HEK293 (cell line): ENCODE data around the gene NUSAP1.

Experiments
- CTCF ChIA-PET: fragments of 350-600 bp; formaldehyde crosslinking; extraction: SDS; loops from one replicate; lab custom pipeline; 2021; ENCODE audit warnings: antibody characterized with exemption; lab: Yijun Ruan, JAX
- POLR2A ChIA-PET: fragments of 300-600 bp; formaldehyde crosslinking; extraction: SDS; loops from one replicate; lab custom pipeline; 2020; ENCODE audit warnings: antibody characterized with exemption, inconsistent platforms; lab: Yijun Ruan, JAX
- H3K27ac ChIP-seq: fragments of 200-500 bp; sonication (Bioruptor generic); 2 replicates; pipeline ENCODE4 v1.5.1; 2014; ENCODE audit warnings: low read depth, low read length, control low read depth, inconsistent platforms; ENCODE audit errors: extremely low read depth
- H3K36me3 ChIP-seq, 2 experiments: fragments of 200-500 bp in 1 of 2; sonication (Bioruptor generic) in 1 of 2; 1 replicate in 1 of 2; 2 replicates in 1 of 2; pipeline ENCODE4 v1.5.1; 2014 to 2017; ENCODE audit warnings: inconsistent platforms in 2 of 2, low read length in 2 of 2; ENCODE audit not compliant: control insufficient read depth in 2 of 2, insufficient read depth in 1 of 2
- H3K4me1 ChIP-seq: fragments of 200-500 bp; sonication (Bioruptor generic); 2 replicates; pipeline ENCODE4 v1.5.1; 2014; ENCODE audit warnings: mild to moderate bottlenecking, low read length, inconsistent platforms; ENCODE audit not compliant: control insufficient read depth, insufficient read depth
- H3K4me3 ChIP-seq: 2 replicates; pipeline ENCODE4 v1.5.1; 2011; ENCODE audit warnings: low read depth, mild to moderate bottlenecking, control low read depth, low read length, moderate library complexity
- H3K9me3 ChIP-seq: fragments of 200-500 bp; sonication (Bioruptor generic); 2 replicates; pipeline ENCODE4 v1.5.1; 2014; ENCODE audit warnings: low read depth, low read length, inconsistent platforms; ENCODE audit not compliant: control insufficient read depth, insufficient read depth
- EGR2 ChIP-seq: fragments of 450-650 bp; formaldehyde crosslinking; IDR thresholded peaks from 2 replicates; pipeline ENCODE4 v1.5.1; 2016; ENCODE audit warnings: low read depth, missing biosample characterization, missing genetic modification characterization
- HOXD13 ChIP-seq: sonication (generic); formaldehyde crosslinking; IDR thresholded peaks from 2 replicates; pipeline ENCODE4 v1.8.0; 2022; ENCODE audit warnings: missing genetic modification reagents, borderline replicate concordance
- KLF16 ChIP-seq: fragments of 450-650 bp; formaldehyde crosslinking; IDR thresholded peaks from 2 replicates; pipeline ENCODE4 v1.5.1; 2017; ENCODE audit warnings: missing biosample characterization, missing genetic modification characterization
- KLF9 ChIP-seq: fragments of 450-650 bp; formaldehyde crosslinking; IDR thresholded peaks from 2 replicates; pipeline ENCODE4 v1.5.1; 2016; ENCODE audit warnings: missing biosample characterization, missing genetic modification characterization, low read depth
- MYNN ChIP-seq: fragments of 450-650 bp; formaldehyde crosslinking; IDR thresholded peaks from 2 replicates; pipeline ENCODE4 v1.5.1; 2016; ENCODE audit warnings: missing biosample characterization, missing genetic modification characterization, borderline replicate concordance
- SP2 ChIP-seq: fragments of 450-650 bp; formaldehyde crosslinking; IDR thresholded peaks from 2 replicates; pipeline ENCODE4 v1.5.1; 2016; ENCODE audit warnings: missing biosample characterization, missing genetic modification characterization
- SP3 ChIP-seq: fragments of 450-650 bp; formaldehyde crosslinking; IDR thresholded peaks from 2 replicates; pipeline ENCODE4 v1.5.1; 2016; ENCODE audit warnings: missing biosample characterization, missing genetic modification characterization
- ZBTB17 ChIP-seq: fragments of 450-650 bp; formaldehyde crosslinking; IDR thresholded peaks from 2 replicates; pipeline ENCODE4 v1.5.1; 2016; ENCODE audit warnings: missing biosample characterization, missing genetic modification characterization
- ZBTB48 ChIP-seq: fragments of 450-650 bp; formaldehyde crosslinking; IDR thresholded peaks from 2 replicates; pipeline ENCODE4 v1.5.1; 2016; ENCODE audit warnings: missing biosample characterization, missing genetic modification characterization
- ZEB2 ChIP-seq: fragments of 450-650 bp; formaldehyde crosslinking; IDR thresholded peaks from 2 replicates; pipeline ENCODE4 v1.5.1; 2016; ENCODE audit warnings: missing biosample characterization, missing genetic modification characterization
- ZFHX2 ChIP-seq: fragments of 450-650 bp; formaldehyde crosslinking; conservative IDR thresholded peaks from 2 replicates; pipeline ENCODE4 v1.5.1; 2016; ENCODE audit warnings: missing biosample characterization, missing genetic modification characterization
- ZFP69B ChIP-seq: fragments of 450-650 bp; formaldehyde crosslinking; IDR thresholded peaks from 2 replicates; pipeline ENCODE4 v1.5.1; 2016; ENCODE audit warnings: missing biosample characterization, missing genetic modification characterization
- ZNF112 ChIP-seq: fragments of 450-650 bp; formaldehyde crosslinking; IDR thresholded peaks from 2 replicates; pipeline ENCODE4 v1.5.0; 2017; ENCODE audit warnings: missing biosample characterization, missing genetic modification characterization
- ZNF146 ChIP-seq: fragments of 450-650 bp; formaldehyde crosslinking; IDR thresholded peaks from 2 replicates; pipeline ENCODE4 v1.5.1; 2016; ENCODE audit warnings: missing biosample characterization, missing genetic modification characterization
- ZNF202 ChIP-seq: fragments of 450-650 bp; formaldehyde crosslinking; IDR thresholded peaks from 2 replicates; pipeline ENCODE4 v1.5.1; 2016; ENCODE audit warnings: missing biosample characterization, missing genetic modification characterization, borderline replicate concordance
- ZNF335 ChIP-seq: fragments of 450-650 bp; formaldehyde crosslinking; conservative IDR thresholded peaks from 2 replicates; pipeline ENCODE4 v1.5.1; 2016; ENCODE audit warnings: missing biosample characterization, missing genetic modification characterization
- ZNF600 ChIP-seq: fragments of 450-650 bp; formaldehyde crosslinking; IDR thresholded peaks from 2 replicates; pipeline ENCODE4 v1.5.1; 2016; ENCODE audit warnings: missing biosample characterization, missing genetic modification characterization
- TF ChIP-seq, protein P1 (sequence below): fragments of 450-650 bp; formaldehyde crosslinking; IDR thresholded peaks from 2 replicates; pipeline ENCODE4; 2016; ENCODE audit warnings: missing biosample characterization, missing genetic modification characterization
- TF ChIP-seq, protein P2 (sequence below): fragments of 450-650 bp; formaldehyde crosslinking; IDR thresholded peaks from 2 replicates; pipeline ENCODE4 v1.5.1; 2016; ENCODE audit warnings: missing biosample characterization, missing genetic modification characterization
- TF ChIP-seq, protein P3 (sequence below): fragments of 450-650 bp; formaldehyde crosslinking; IDR thresholded peaks from 2 replicates; pipeline ENCODE4 v1.5.1; 2016; ENCODE audit warnings: missing biosample characterization, missing genetic modification characterization
- TF ChIP-seq, protein P4 (sequence below): fragments of 450-650 bp; formaldehyde crosslinking; optimal IDR thresholded peaks from 2 replicates; pipeline ENCODE3; 2016; ENCODE audit warnings: missing biosample characterization, mild to moderate bottlenecking, missing genetic modification characterization
- TF ChIP-seq, protein P5 (sequence below): fragments of 450-650 bp; formaldehyde crosslinking; IDR thresholded peaks from 2 replicates; pipeline ENCODE4 v1.5.1; 2016; ENCODE audit warnings: missing biosample characterization, missing genetic modification characterization
- TF ChIP-seq, protein P6 (sequence below): fragments of 450-650 bp; formaldehyde crosslinking; IDR thresholded peaks from 2 replicates; pipeline ENCODE4 v1.5.1; 2016; ENCODE audit warnings: missing biosample characterization, missing genetic modification characterization, borderline replicate concordance

NUSAP1 gene

DNA sequence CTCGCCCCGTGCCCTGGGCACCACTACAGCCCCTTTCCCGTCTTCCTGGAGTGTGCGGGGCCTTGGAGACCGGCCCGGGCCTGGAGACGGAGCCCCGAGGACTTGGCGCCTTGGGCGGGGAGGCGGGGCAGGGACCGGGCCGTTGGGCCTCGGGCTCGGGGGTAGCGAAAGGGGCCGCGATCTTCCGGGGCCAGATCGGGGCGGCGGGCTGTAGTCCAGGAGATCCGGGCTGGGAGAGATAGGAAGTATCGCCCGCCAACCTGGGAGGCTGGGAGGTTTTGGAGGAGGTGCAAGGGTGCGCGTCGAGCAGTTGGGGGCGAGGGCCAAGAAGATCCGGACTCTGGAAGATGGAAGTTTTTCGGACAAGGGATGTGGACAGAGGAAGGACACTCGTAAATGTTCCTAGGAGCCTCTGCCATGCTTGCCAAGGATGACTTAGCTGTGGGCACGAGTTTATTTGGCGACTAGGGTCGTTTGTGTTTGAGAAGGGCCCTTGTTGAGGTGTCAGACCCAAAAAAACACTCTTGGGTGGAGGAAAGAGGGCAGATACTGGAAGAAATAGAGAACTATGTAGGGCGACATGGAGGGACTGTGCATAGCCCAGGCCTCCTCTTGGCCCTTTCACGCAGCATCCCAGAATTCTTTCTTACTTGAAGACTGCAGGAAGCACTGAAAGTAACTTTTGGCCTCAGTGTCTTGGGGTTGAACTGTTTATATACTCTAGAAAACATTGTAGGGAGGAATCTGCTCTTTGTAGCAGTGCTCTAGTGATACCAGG lies 84.9 kb downstream of the NUSAP1 start:
- Histone ChIP-seq H3K36me3 (no peaks in the 10 kb centered on the region; a peak in 1 of 3 replicates), H3K9me3 (no peaks in the 10 kb centered on the region), H3K4me1 (0 out of 2 replicates have a peak, but pooled peaks cover 4% of the 10 kb centered on the region), H3K4me3 (peak overlapping the region; percentile 88), H3K27ac (peak overlapping the region; percentile 78)
- CTCF ChIA-PET = interaction anchor here (0.6 kb wide), 1 partner anchor 16 kb away, joined by 3 read pairs; no protein-coding TSS in a partner anchor
- POLR2A ChIA-PET = interaction anchor here (0.8 to 1.0 kb wide), 2 partner anchors 10 to 16 kb away, joined by 3 read pairs; no protein-coding TSS in a partner anchor
- TF ChIP-seq ZFP69B = 0 out of 2 replicates have a peak, but pooled peaks have one; percentile 6
- TF ChIP-seq ZFHX2 (tag by site-specific recombination) = no peak
- 0 out of 2 replicates have a peak, but pooled peaks have one; percentile 41 for TF ChIP-seq ZNF335 (tag by site-specific recombination)
- no peak for TF ChIP-seq ZNF112
- TF ChIP-seq, protein P1, sequence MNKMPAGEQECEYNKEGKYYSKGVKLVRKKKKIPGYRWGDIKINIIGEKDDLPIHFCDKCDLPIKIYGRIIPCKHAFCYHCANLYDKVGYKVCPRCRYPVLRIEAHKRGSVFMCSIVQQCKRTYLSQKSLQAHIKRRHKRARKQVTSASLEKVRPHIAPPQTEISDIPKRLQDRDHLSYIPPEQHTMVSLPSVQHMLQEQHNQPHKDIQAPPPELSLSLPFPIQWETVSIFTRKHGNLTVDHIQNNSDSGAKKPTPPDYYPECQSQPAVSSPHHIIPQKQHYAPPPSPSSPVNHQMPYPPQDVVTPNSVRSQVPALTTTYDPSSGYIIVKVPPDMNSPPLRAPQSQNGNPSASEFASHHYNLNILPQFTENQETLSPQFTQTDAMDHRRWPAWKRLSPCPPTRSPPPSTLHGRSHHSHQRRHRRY (tag by site-specific recombination) = no peak
- TF ChIP-seq, protein P2, sequence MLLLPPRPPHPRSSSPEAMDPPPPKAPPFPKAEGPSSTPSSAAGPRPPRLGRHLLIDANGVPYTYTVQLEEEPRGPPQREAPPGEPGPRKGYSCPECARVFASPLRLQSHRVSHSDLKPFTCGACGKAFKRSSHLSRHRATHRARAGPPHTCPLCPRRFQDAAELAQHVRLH (tag by site-specific recombination) = no peak
- TF ChIP-seq, protein P3, sequence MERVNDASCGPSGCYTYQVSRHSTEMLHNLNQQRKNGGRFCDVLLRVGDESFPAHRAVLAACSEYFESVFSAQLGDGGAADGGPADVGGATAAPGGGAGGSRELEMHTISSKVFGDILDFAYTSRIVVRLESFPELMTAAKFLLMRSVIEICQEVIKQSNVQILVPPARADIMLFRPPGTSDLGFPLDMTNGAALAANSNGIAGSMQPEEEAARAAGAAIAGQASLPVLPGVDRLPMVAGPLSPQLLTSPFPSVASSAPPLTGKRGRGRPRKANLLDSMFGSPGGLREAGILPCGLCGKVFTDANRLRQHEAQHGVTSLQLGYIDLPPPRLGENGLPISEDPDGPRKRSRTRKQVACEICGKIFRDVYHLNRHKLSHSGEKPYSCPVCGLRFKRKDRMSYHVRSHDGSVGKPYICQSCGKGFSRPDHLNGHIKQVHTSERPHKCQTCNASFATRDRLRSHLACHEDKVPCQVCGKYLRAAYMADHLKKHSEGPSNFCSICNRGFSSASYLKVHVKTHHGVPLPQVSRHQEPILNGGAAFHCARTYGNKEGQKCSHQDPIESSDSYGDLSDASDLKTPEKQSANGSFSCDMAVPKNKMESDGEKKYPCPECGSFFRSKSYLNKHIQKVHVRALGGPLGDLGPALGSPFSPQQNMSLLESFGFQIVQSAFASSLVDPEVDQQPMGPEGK (tag by site-specific recombination) = peak; percentile 58
- TF ChIP-seq ZNF202 (tag by site-specific recombination) = no peak
- TF ChIP-seq, protein P4, sequence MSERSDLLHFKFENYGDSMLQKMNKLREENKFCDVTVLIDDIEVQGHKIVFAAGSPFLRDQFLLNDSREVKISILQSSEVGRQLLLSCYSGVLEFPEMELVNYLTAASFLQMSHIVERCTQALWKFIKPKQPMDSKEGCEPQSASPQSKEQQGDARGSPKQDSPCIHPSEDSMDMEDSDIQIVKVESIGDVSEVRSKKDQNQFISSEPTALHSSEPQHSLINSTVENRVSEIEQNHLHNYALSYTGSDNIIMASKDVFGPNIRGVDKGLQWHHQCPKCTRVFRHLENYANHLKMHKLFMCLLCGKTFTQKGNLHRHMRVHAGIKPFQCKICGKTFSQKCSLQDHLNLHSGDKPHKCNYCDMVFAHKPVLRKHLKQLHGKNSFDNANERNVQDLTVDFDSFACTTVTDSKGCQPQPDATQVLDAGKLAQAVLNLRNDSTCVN = peak; percentile 58
- TF ChIP-seq ZBTB17 (tag by site-specific recombination) = peak; percentile 61
- TF ChIP-seq, protein P5, sequence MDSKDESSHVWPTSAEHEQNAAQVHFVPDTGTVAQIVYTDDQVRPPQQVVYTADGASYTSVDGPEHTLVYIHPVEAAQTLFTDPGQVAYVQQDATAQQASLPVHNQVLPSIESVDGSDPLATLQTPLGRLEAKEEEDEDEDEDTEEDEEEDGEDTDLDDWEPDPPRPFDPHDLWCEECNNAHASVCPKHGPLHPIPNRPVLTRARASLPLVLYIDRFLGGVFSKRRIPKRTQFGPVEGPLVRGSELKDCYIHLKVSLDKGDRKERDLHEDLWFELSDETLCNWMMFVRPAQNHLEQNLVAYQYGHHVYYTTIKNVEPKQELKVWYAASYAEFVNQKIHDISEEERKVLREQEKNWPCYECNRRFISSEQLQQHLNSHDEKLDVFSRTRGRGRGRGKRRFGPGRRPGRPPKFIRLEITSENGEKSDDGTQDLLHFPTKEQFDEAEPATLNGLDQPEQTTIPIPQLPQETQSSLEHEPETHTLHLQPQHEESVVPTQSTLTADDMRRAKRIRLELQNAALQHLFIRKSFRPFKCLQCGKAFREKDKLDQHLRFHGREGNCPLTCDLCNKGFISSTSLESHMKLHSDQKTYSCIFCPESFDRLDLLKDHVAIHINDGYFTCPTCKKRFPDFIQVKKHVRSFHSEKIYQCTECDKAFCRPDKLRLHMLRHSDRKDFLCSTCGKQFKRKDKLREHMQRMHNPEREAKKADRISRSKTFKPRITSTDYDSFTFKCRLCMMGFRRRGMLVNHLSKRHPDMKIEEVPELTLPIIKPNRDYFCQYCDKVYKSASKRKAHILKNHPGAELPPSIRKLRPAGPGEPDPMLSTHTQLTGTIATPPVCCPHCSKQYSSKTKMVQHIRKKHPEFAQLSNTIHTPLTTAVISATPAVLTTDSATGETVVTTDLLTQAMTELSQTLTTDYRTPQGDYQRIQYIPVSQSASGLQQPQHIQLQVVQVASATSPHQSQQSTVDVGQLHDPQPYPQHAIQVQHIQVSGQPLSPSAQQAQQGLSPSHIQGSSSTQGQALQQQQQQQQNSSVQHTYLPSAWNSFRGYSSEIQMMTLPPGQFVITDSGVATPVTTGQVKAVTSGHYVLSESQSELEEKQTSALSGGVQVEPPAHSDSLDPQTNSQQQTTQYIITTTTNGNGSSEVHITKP = 0 out of 2 replicates have a peak, but pooled peaks have one; percentile 32
- 0 out of 2 replicates have a peak, but pooled peaks have one; percentile 16 for TF ChIP-seq KLF16 (tag by site-specific recombination)
- TF ChIP-seq ZEB2 (tag by site-specific recombination) = 0 out of 2 replicates have a peak, but pooled peaks have one; percentile 15
- TF ChIP-seq ZNF146 = 0 out of 2 replicates have a peak, but pooled peaks have one; percentile 1
- TF ChIP-seq KLF9 (tag by site-specific recombination) = peak; percentile 54
- TF ChIP-seq MYNN (tag by site-specific recombination) = 0 out of 2 replicates have a peak, but pooled peaks have one; percentile 10
- TF ChIP-seq EGR2 (tag by site-specific recombination) = no peak
- TF ChIP-seq SP3 (tag by site-specific recombination) = no peak
- TF ChIP-seq, protein P6, sequence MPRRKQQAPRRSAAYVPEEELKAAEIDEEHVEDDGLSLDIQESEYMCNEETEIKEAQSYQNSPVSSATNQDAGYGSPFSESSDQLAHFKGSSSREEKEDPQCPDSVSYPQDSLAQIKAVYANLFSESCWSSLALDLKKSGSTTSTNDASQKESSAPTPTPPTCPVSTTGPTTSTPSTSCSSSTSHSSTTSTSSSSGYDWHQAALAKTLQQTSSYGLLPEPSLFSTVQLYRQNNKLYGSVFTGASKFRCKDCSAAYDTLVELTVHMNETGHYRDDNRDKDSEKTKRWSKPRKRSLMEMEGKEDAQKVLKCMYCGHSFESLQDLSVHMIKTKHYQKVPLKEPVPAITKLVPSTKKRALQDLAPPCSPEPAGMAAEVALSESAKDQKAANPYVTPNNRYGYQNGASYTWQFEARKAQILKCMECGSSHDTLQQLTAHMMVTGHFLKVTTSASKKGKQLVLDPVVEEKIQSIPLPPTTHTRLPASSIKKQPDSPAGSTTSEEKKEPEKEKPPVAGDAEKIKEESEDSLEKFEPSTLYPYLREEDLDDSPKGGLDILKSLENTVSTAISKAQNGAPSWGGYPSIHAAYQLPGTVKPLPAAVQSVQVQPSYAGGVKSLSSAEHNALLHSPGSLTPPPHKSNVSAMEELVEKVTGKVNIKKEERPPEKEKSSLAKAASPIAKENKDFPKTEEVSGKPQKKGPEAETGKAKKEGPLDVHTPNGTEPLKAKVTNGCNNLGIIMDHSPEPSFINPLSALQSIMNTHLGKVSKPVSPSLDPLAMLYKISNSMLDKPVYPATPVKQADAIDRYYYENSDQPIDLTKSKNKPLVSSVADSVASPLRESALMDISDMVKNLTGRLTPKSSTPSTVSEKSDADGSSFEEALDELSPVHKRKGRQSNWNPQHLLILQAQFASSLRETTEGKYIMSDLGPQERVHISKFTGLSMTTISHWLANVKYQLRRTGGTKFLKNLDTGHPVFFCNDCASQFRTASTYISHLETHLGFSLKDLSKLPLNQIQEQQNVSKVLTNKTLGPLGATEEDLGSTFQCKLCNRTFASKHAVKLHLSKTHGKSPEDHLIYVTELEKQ (tag by site-specific recombination) = no peak
- peak; percentile 62 for TF ChIP-seq SP2 (tag by site-specific recombination)
- peak; percentile 31; the same call in 1 of the 2 replicates for TF ChIP-seq ZNF600 (tag by site-specific recombination)
- peak; percentile 27; the same call in 1 of the 2 replicates for TF ChIP-seq ZBTB48 (tag by site-specific recombination)
- no peak for TF ChIP-seq HOXD13 (CRISPR knock-in tag)
